Breast epithelium (tissue), 3 donors: Measurements from ENCODE around the gene TCF21.
"Not testable (repeated sequence)": the region's sequence is repeated elsewhere in the genome, so short reads cannot be mapped to it uniquely, and the experiment has no call there.

Source experiments
- CTCF ChIP-seq, 3 donors: fragments of 450-650 bp; IDR thresholded peaks; one replicate each; pipeline ENCODE4 v1.5.1; 2016 to 2017; ENCODE audit warnings: antibody characterized with exemption in 3 of 3, mild to moderate bottlenecking in 3 of 3, moderate library complexity in 3 of 3
- POLR2A ChIP-seq: fragments of 450-650 bp; IDR thresholded peaks from one replicate; pipeline ENCODE4 v1.6.1; 2016; ENCODE audit warnings: antibody characterized with exemption, mild to moderate bottlenecking, moderate library complexity
- POLR2AphosphoS5 ChIP-seq, 3 donors: sonication (generic); formaldehyde crosslinking; IDR thresholded peaks; one replicate each; pipeline ENCODE4 v1.6.1; 2017; ENCODE audit warnings: antibody characterized with exemption in 3 of 3

DNA sequence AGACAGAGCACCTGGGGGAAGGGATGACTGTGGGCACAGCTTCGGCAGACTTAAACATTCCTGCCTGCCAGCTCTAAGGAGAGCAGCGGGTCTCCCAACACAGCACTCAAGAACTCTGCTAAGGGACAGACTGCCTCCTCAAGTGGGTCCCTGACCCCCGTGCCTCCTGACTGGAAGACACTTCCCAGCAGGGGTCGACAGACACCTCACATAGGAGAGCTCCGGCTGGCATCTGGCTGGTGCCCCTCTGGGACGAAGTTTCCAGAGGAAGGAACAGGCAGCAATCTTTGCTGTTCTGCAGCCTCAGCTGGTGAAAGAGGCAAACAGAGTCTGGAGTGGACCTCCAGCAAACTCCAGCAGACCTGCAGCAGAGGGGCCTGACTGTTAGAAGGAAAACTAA is 42.3 kb downstream of the TCF21 start:
- not testable (repeated sequence) for TF ChIP-seq CTCF (IDR thresholded peaks at IDR 0.05); POLR2A; POLR2AphosphoS5 (IDR thresholded peaks at IDR 0.05)
